ENCODE data around the gene HSD3B7. TPM values are rescaled to one million over a fixed set of nuclear protein-coding genes. Genes with fewer than 3 reads are reported as not detected.

The HSD3B7 gene
- total RNA-seq, 6 experiments from 2014 or later: 54.6 to 219 (median 86.9) TPM

DNA sequence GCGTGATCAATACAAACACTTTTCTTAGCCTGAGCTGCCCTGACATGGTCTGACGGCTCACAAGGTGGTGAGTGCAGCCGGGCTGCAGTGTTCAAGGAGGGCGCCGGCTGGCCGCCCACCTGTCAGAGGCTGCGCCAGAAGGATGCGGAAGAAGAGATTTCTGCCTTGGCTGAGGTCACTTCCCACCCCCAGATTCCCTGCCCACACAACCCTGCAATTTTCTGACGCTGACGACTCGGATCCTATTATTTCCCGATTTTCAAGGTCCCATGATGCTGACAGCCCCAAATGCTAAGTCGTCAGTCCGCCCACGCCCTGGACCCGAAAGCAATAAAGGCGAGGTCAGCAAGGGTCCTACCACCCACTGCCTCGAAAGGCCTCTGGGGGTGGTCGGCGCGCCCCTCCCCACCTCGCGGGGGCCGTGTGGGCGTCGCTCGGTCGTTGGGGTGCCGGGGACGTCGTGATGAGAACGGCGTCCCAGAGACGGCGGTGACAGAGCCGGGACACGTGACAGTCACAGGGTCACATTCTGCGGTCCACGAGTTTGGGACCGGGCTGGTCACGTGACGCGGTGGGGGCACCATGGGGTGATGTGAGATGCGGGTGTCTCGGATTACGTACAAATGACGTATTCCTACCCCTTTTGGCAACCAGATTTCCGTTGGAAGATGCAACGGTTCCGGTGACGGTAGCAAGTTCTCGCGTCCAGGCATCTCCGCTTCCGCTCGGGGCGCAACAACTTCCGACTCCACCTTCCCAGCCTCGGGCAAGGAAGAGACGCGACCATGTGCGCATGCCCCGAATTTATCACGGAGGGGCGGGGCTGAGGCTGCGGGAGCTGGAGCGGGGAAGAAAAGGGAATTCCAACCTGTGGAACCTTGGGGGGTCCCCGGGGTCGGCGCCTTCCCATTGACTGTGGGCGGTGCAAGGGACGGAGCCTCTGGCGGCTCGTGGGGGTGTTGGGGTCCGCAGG, 48.0 kb downstream of the HSD3B7 start, which contains the start of gene STX4:
STX4 (plus strand) TSS at position 823 of the 973 bp plus-strand sequence. CDS start 248 bp downstream, outside the sequence.
- intact Hi-C loops (cut with DNase I): no loop called here
- 2% methylated on average over 28 of the region's 75 CpGs for WGBS (ENCODE audit: insufficient coverage, low coverage, low lambda C conversion rate, missing lambda C conversion rate)
- DNase-seq: peak; percentile 98 to 99 (median 99)
- no peaks in the 10 kb centered on the region for H3K9me3 ChIP-seq
- peaks cover 0 to 11% (median 5%) of the 10 kb centered on the region in 4 donors for H3K4me1 ChIP-seq
- peak; percentile 91 to 92 (median 92) for ATAC-seq
- H3K36me3 ChIP-seq: peaks cover 3 to 20% (median 4%) of the 10 kb centered on the region in 4 donors
- peak within 1 kb of the TSS; percentile 87 to 98 (median 97) for H3K27ac ChIP-seq
- H3K27me3 ChIP-seq: no peaks in the 10 kb centered on the region
- TF ChIP-seq, protein P1, sequence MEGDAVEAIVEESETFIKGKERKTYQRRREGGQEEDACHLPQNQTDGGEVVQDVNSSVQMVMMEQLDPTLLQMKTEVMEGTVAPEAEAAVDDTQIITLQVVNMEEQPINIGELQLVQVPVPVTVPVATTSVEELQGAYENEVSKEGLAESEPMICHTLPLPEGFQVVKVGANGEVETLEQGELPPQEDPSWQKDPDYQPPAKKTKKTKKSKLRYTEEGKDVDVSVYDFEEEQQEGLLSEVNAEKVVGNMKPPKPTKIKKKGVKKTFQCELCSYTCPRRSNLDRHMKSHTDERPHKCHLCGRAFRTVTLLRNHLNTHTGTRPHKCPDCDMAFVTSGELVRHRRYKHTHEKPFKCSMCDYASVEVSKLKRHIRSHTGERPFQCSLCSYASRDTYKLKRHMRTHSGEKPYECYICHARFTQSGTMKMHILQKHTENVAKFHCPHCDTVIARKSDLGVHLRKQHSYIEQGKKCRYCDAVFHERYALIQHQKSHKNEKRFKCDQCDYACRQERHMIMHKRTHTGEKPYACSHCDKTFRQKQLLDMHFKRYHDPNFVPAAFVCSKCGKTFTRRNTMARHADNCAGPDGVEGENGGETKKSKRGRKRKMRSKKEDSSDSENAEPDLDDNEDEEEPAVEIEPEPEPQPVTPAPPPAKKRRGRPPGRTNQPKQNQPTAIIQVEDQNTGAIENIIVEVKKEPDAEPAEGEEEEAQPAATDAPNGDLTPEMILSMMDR (IDR thresholded peaks at IDR 0.05): peak in 1 of 4 donors; percentile 19
- TF ChIP-seq POLR2A (IDR thresholded peaks at IDR 0.05): peak; percentile 33
- peak within 1 kb of the TSS; percentile 73 to 95 (median 81) for H3K4me3 ChIP-seq

DNA sequence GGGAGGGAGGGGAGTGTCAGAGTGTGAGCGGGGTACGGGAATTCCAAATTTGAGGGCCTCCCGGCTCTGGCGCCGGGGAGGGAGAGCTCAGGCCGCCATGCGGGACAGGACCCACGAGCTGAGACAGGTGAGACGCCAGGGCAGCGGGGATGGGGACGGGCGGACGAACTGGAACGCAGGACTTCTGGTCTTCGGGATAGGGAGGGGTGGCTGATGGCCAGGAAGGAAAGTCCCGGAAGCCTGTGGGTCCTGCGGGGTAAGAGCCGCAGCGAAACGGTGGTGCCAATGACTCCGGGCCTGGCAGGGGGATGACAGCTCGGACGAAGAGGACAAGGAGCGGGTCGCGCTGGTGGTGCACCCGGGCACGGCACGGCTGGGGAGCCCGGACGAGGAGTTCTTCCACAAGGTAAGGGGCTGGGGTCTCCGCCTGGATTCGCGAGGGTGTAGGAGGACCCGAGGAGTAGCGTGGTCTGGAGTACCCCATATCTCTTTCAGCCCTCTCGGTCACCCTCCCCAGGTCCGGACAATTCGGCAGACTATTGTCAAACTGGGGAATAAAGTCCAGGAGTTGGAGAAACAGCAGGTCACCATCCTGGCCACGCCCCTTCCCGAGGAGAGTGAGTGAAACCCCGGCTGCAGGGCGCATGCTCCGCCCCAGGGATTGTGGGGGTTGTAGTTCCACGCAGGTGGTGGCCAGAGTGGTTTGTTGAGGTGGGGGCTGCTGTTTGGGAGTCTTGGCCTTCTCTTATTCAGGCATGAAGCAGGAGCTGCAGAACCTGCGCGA, 48.9 kb downstream of the HSD3B7 start:
- peak overlapping the region; percentile 73 to 95 (median 81) for H3K4me3 ChIP-seq
- H3K27me3 ChIP-seq: no peaks in the 10 kb centered on the region
- peak; percentile 87 for TF ChIP-seq POLR2A (IDR thresholded peaks at IDR 0.05)
- TF ChIP-seq, protein P1 (IDR thresholded peaks at IDR 0.05): no peak
- ATAC-seq (peak; percentile 80 to 85 (median 82)), DNase-seq (peak; percentile 95 to 96 (median 96))
- no peaks in the 10 kb centered on the region for H3K9me3 ChIP-seq
- intact Hi-C loops (cut with DNase I): no loop called here
- 0% methylated on average over 21 of the region's 47 CpGs for WGBS (ENCODE audit: insufficient coverage, low coverage, low lambda C conversion rate, missing lambda C conversion rate)
- peaks cover 3 to 29% (median 6%) of the 10 kb centered on the region in 4 donors for H3K36me3 ChIP-seq
- peaks cover 0 to 11% (median 5%) of the 10 kb centered on the region in 4 donors for H3K4me1 ChIP-seq
- peak overlapping the region; percentile 87 to 98 (median 97) for H3K27ac ChIP-seq

DNA sequence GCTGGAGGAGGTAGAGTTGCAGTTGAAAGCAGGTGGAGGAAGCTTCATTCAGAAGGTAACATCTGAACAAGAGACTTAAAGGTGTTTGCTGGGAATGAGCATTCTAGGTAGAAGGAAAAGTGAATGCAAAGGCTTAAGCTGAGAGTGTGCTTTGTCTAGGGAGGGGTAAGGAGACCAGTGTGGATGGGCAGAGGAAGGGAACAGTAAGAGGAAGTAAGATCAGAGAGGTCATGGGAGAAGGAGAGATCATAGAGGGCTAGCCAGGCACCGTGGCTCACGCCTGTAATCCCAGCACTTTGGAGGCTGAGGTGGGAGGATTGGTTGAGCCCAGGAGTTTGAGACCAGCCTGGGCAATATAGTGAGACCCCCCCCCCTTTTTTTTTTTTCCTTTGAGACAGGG, 51.7 kb downstream of the HSD3B7 start:
- no peak for TF ChIP-seq POLR2A (IDR thresholded peaks at IDR 0.05)
- TF ChIP-seq, protein P1 (IDR thresholded peaks at IDR 0.05): no peak
- H3K4me3 ChIP-seq: no peak overlapping the region
- DNase-seq (no peak), ATAC-seq (no peak)
- H3K4me1 ChIP-seq: peaks cover 0 to 11% (median 5%) of the 10 kb centered on the region in 4 donors
- H3K9me3 ChIP-seq: no peaks in the 10 kb centered on the region
- peaks cover 4 to 45% (median 14%) of the 10 kb centered on the region in 4 donors for H3K36me3 ChIP-seq
- 60% methylated on average over 1 of the region's 2 CpGs for WGBS (ENCODE audit: insufficient coverage, low coverage, low lambda C conversion rate, missing lambda C conversion rate)
- intact Hi-C loops (cut with DNase I): no loop called here
- H3K27me3 ChIP-seq: no peaks in the 10 kb centered on the region
- no peak overlapping the region for H3K27ac ChIP-seq

Small RNA genes lying within 50 kb of the gene (small RNA-seq; reads per million reads assigned to genes)
- gene AC135048.1: 0 reads per million in 2 experiments

Other genes starting within 250 kb of the HSD3B7 start
- gene PHKG2, start 236.8 kb upstream of the HSD3B7 start, total RNA-seq: 10 to 100 TPM; 17.1 to 22.1 (median 18.4) TPM
- gene CFAP119, start 223.1 kb upstream of the HSD3B7 start, total RNA-seq: 1 to 10 TPM in 1 of 6 experiments, under 1 TPM in 4, not detected in 1; 0.19 to 1.8 (median 0.29) TPM
- gene RNF40, start 222.9 kb upstream of the HSD3B7 start, total RNA-seq: 10 to 100 TPM; 34.3 to 56.8 (median 46.7) TPM
- gene ZNF629, start 198.0 kb upstream of the HSD3B7 start, total RNA-seq: 1 to 10 TPM; 3.7 to 4.8 (median 4.3) TPM
- gene BCL7C, start 91.1 kb upstream of the HSD3B7 start, total RNA-seq: 10 to 100 TPM in 2 of 6 experiments, 1 to 10 TPM in 4; 5.9 to 14.3 (median 7.9) TPM
- under 1 TPM in 4 of 6 experiments, not detected in 2; 0.13 to 0.74 (median 0.43) TPM for gene CTF1, start 88.6 kb upstream of the HSD3B7 start, total RNA-seq
- 1 to 10 TPM; 2.8 to 8.0 (median 3.4) TPM for gene FBXL19, start 61.6 kb upstream of the HSD3B7 start, total RNA-seq
- gene ORAI3, start 36.1 kb upstream of the HSD3B7 start, total RNA-seq: 10 to 100 TPM; 27.7 to 56.6 (median 31.6) TPM
- 1 to 10 TPM; 3.7 to 7.4 (median 6.9) TPM for gene SETD1A, start 27.5 kb upstream of the HSD3B7 start, total RNA-seq
- 1 to 10 TPM in 4 of 6 experiments, under 1 TPM in 2; 0.61 to 4.5 (median 2.6) TPM for gene STX1B, start 25.4 kb downstream of the HSD3B7 start, total RNA-seq
- gene STX4, start 48.4 kb downstream of the HSD3B7 start, total RNA-seq: 10 to 100 TPM; 18.8 to 52.8 (median 23.6) TPM
- 1 to 10 TPM; 2.0 to 4.6 (median 3.5) TPM for gene ZNF668, start 89.0 kb downstream of the HSD3B7 start, total RNA-seq
- gene ZNF646, start 89.2 kb downstream of the HSD3B7 start, total RNA-seq: 1 to 10 TPM; 4.2 to 5.0 (median 4.5) TPM
- gene PRSS53, start 103.7 kb downstream of the HSD3B7 start, total RNA-seq: 10 to 100 TPM in 1 of 6 experiments, 1 to 10 TPM in 5; 2.3 to 14.8 (median 3.9) TPM
- 100 to 1,000 TPM; 102 to 297 (median 199) TPM for gene VKORC1, start 109.6 kb downstream of the HSD3B7 start, total RNA-seq
- 10 to 100 TPM; 34.8 to 61.5 (median 41.8) TPM for gene BCKDK, start 123.2 kb downstream of the HSD3B7 start, total RNA-seq
- gene KAT8, start 132.5 kb downstream of the HSD3B7 start, total RNA-seq: 10 to 100 TPM; 20.4 to 29.9 (median 25.2) TPM
- gene PRSS8, start 150.5 kb downstream of the HSD3B7 start, total RNA-seq: 10 to 100 TPM in 4 of 6 experiments, 1 to 10 TPM in 2; 5.6 to 20.0 (median 13.1) TPM
- 1 to 10 TPM in 3 of 6 experiments, under 1 TPM in 3; 0.25 to 1.6 (median 1.0) TPM for gene PRSS36, start 164.9 kb downstream of the HSD3B7 start, total RNA-seq
- gene FUS, start 194.9 kb downstream of the HSD3B7 start, total RNA-seq: 10 to 100 TPM; 18.7 to 69.7 (median 40.4) TPM
- gene PYCARD, start 217.6 kb downstream of the HSD3B7 start, total RNA-seq: 10 to 100 TPM in 3 of 6 experiments, 1 to 10 TPM in 3; 5.7 to 14.9 (median 9.6) TPM
- under 1 TPM in 1 of 6 experiments, not detected in 5; 0.06 TPM for gene TRIM72, start 228.9 kb downstream of the HSD3B7 start, total RNA-seq
- not detected for gene PYDC1, start 231.9 kb downstream of the HSD3B7 start, total RNA-seq